Pancreas (tissue), 10 donors: Measurements from ENCODE around the gene BGN. TPM values are rescaled to one million over a fixed set of nuclear protein-coding genes. Genes with fewer than 3 reads are reported as not detected.
A peak's percentile ranks its signal among the peaks of the same experiment; 100 is the strongest.

Experiments used
- ATAC-seq, 4 donors: fragments of 200-7000 bp; cut with Tn5 transposase; one replicate each; pipeline versions ENCODE4 v1.8.0 to v1.9.1; 2020; ENCODE audit warnings: mild to moderate bottlenecking in 4 of 4, moderate library complexity in 4 of 4
- DNase-seq, 6 donors: peaks; one replicate each; pipeline ENCODE4 v3.0.0-alpha.2; 2020
- FAIRE-seq: peaks from 2 replicates; lab custom pipeline; 2012; peaks lifted over from hg19 to GRCh38; lab: Jason Lieb, UNC
- H3K27ac ChIP-seq, 4 donors: fragments of 200-600 bp; sonication (generic); 1 replicate in 3 of 4; 2 replicates in 1 of 4; pipeline versions ENCODE4 v1.5.0 to v1.8.0; 2020
- H3K27me3 ChIP-seq, 4 donors: fragments of 200-600 bp; one replicate each; pipeline ENCODE4 v1.8.0; 2021
- H3K36me3 ChIP-seq, 3 donors: fragments of 200-600 bp; sonication (generic) in 1 of 3; one replicate each; pipeline versions ENCODE4 v1.5.0 to v1.8.0; 2020 to 2021
- H3K4me1 ChIP-seq, 3 donors: fragments of 200-600 bp; one replicate each; pipeline ENCODE4 v1.8.0; 2021
- H3K4me3 ChIP-seq, 4 donors: fragments of 200-600 bp; sonication (generic) in 2 of 4; one replicate each; pipeline versions ENCODE4 v1.5.0 to v1.8.0; 2020 to 2021
- H3K9me3 ChIP-seq, 4 donors: fragments of 200-600 bp; one replicate each; pipeline ENCODE4 v1.8.0; 2021
- CTCF ChIP-seq, 4 donors: fragments of 200-600 bp; sonication (generic) in 3 of 4; IDR thresholded peaks; one replicate each; pipeline versions ENCODE4 v1.5.0 to v1.8.0; 2021; ENCODE audit warnings: antibody characterized with exemption in 4 of 4
- WGBS, 2 donors: extraction: QIAGEN DNeasy Blood & Tissue Kit; methylation state at CpG; one replicate each; pipeline ENCODE4 v1.1.7; 2013; 5-methylcytosine and 5-hydroxymethylcytosine counted together
- intact Hi-C, 3 donors: fragments of 100-400 bp; cut with DNase I; formaldehyde crosslinking; loops; one replicate each; pipeline versions ENCODE4 v1.11.1 to v1.14.2; 2022
- polyA plus RNA-seq, 2 donors: library from polyadenylated mRNA; stranded (reverse); fragments of 200-250 nt; gene quantifications; one replicate each; pipeline ENCODE4 v1.2.3, GENCODE V29; 2013
- total RNA-seq, 6 donors: library from RNA; stranded (reverse); fragmentation: NEBNext Ultra II Directional in 4 of 6; extraction: Animal tissue kit (Norgen Biotek cat#: 25700) in 4 of 6; gene quantifications; one replicate each; pipeline versions ENCODE4 v1.2.1 to v1.2.4, GENCODE V29; 2021 to 2023
- donor health status: healthy with polysubstance abuse.
- donor health status: DM: no; HTN: no; CAD: no; lungs with moderate emphysema.
- donor health status: DM: no; HTN: no; CAD: no.
- donor health status: control.
- donor health status: control.
- donor health status: Bipolar disorder and iron deficiency.
- donor health status: DM: yes; HTN: yes; CAD: no.
- donor health status: DM: no; HTN: no; CAD: no.
- donor health status: DM: no; HTN: no; CAD: no.
- donor health status: DM: yes; HTN: yes; CAD: no.

Gene BGN
- total and polyA plus RNA-seq, 8 donors, result 4.0 to 113 (median 20.4) TPM

- FAIRE-seq (no peak), ATAC-seq (no peak), DNase-seq (no peak)
- Histone ChIP-seq H3K4me3 (no peak overlapping the region), H3K36me3 (no peaks in the 10 kb centered on the region), H3K27me3 (peaks cover 0 to 2% (median 0%) of the 10 kb centered on the region in 4 donors), H3K9me3 (no peaks in the 10 kb centered on the region), H3K4me1 (no peaks in the 10 kb centered on the region), H3K27ac (no peak overlapping the region)
- intact Hi-C loops, result loop anchor here in 1 of 3 donors (10.0 kb wide), 1 partner anchor 95 kb away; the partner anchor contains the start of gene DUSP9
- WGBS, 2 donors, result 76 to 78% methylated on average over 16 of the region's 16 CpGs
- no peak for TF ChIP-seq CTCF (IDR thresholded peaks at IDR 0.05)
These were observed 55.0 kb downstream of the BGN start for GRCh38 chrX:153549807-153550206.

- no peak for DNase-seq
- no peak for TF ChIP-seq CTCF (IDR thresholded peaks at IDR 0.05)
- ATAC-seq, result no peak
- Histone ChIP-seq H3K9me3 (no peaks in the 10 kb centered on the region), H3K27me3 (peaks cover 0 to 4% (median 0%) of the 10 kb centered on the region in 4 donors), H3K4me1 (no peaks in the 10 kb centered on the region), H3K4me3 (no peak overlapping the region), H3K27ac (no peak overlapping the region), H3K36me3 (no peaks in the 10 kb centered on the region)
- intact Hi-C loops, result loop anchor here in 1 of 3 donors (10.0 kb wide), 1 partner anchor 94 kb away; the partner anchor contains the start of gene DUSP9
- WGBS, 2 donors, result 74 to 79% methylated on average over 5 of the region's 5 CpGs
- no peak for FAIRE-seq
These were observed 56.4 kb downstream of the BGN start for GRCh38 chrX:153551135-153551534.

- ATAC-seq (peak; percentile 60 to 93 (median 90)), FAIRE-seq (no peak), DNase-seq (peak in 5 of 6 donors; percentile 41 to 83 (median 67))
- no peaks in the 10 kb centered on the region for H3K4me1 ChIP-seq
- H3K9me3 ChIP-seq, result no peaks in the 10 kb centered on the region
- no peak overlapping the region for H3K27ac ChIP-seq
- H3K27me3 ChIP-seq, result peaks cover 0 to 4% (median 0%) of the 10 kb centered on the region in 4 donors
- no peaks in the 10 kb centered on the region for H3K36me3 ChIP-seq
- intact Hi-C loops, result loop anchor here in 1 of 3 donors (10.0 kb wide), 1 partner anchor 90 kb away; the partner anchor contains the start of gene DUSP9
- H3K4me3 ChIP-seq, result no peak overlapping the region
- peak; percentile 48 to 68 (median 57) for TF ChIP-seq CTCF (IDR thresholded peaks at IDR 0.05)
- WGBS, 2 donors, result 31 to 36% methylated on average over 15 to 17 of the region's 17 CpGs
These were observed 59.9 kb downstream of the BGN start for GRCh38 chrX:153554519-153555167.

GRCh38 chrX:153556767-153557166, 62.0 kb downstream of the BGN start:
- TF ChIP-seq CTCF (IDR thresholded peaks at IDR 0.05), result no peak
- WGBS, 2 donors, result 72 to 78% methylated on average over 12 of the region's 12 CpGs
- FAIRE-seq, result no peak
- intact Hi-C loops, result loop anchor here in 1 of 3 donors (10.0 kb wide), 1 partner anchor 88 kb away; the partner anchor contains the start of gene DUSP9
- ATAC-seq, result no peak
- peaks cover 0 to 4% (median 0%) of the 10 kb centered on the region in 4 donors for H3K27me3 ChIP-seq
- no peaks in the 10 kb centered on the region for H3K9me3 ChIP-seq
- no peaks in the 10 kb centered on the region for H3K36me3 ChIP-seq
- H3K27ac ChIP-seq, result no peak overlapping the region
- H3K4me3 ChIP-seq, result no peak overlapping the region
- no peak for DNase-seq
- H3K4me1 ChIP-seq, result no peaks in the 10 kb centered on the region
